OCI-LY1 (cell line): ENCODE results near the gene ACTG2.

ENCODE experiments used
- H2AFZ ChIP-seq: fragments of 200-600 bp; sonication (generic), shearing (Covaris generic); 2 replicates; pipeline ENCODE4 v1.6.0; 2014; ENCODE audit warnings: antibody characterized with exemption, mild to moderate bottlenecking, low read length
- H3F3A ChIP-seq: fragments of 200-600 bp; sonication (generic), shearing (Covaris generic); 2 replicates; pipeline ENCODE4 v1.6.0; 2014; ENCODE audit warnings: mild to moderate bottlenecking, antibody characterized with exemption, low read length, moderate library complexity; ENCODE audit not compliant: insufficient read depth
- H3K27ac ChIP-seq: fragments of 200-600 bp; sonication (generic); 2 replicates; pipeline ENCODE4 v1.5.1; 2014; ENCODE audit warnings: low read length, mixed run types, mild to moderate bottlenecking, low read depth; ENCODE audit not compliant: poor library complexity, severe bottlenecking
- H3K27me3 ChIP-seq: fragments of 200-600 bp; sonication (generic); 2 replicates; pipeline ENCODE4 v1.6.0; 2014; ENCODE audit warnings: antibody characterized with exemption, mild to moderate bottlenecking, low read length, moderate library complexity; ENCODE audit not compliant: insufficient read depth
- H3K36me3 ChIP-seq: fragments of 200-600 bp; sonication (generic); 2 replicates; pipeline ENCODE4 v1.6.1; 2014; ENCODE audit warnings: mild to moderate bottlenecking, antibody characterized with exemption, low read length, moderate library complexity, mixed read lengths; ENCODE audit not compliant: insufficient read depth
- H3K4me1 ChIP-seq: fragments of 200-600 bp; sonication (generic); 2 replicates; pipeline ENCODE4 v1.5.1; 2014; ENCODE audit warnings: mild to moderate bottlenecking, low read length, moderate library complexity; ENCODE audit not compliant: insufficient read depth, severe bottlenecking
- H3K4me2 ChIP-seq: fragments of 200-600 bp; sonication (generic), shearing (Covaris generic); 2 replicates; pipeline ENCODE4 v1.6.1; 2014; ENCODE audit warnings: low read length
- H3K4me3 ChIP-seq: fragments of 200-600 bp; sonication (generic); 2 replicates; pipeline ENCODE4 v1.5.1; 2014; ENCODE audit warnings: low read length, low read depth, mild to moderate bottlenecking, mixed read lengths; ENCODE audit not compliant: poor library complexity, severe bottlenecking
- H3K79me2 ChIP-seq: fragments of 200-600 bp; shearing (Covaris generic); 2 replicates; pipeline ENCODE4 v1.6.1; 2016; ENCODE audit warnings: mixed run types, low read length, mixed read lengths; ENCODE audit not compliant: insufficient read depth
- H3K9ac ChIP-seq: fragments of 200-600 bp; sonication (generic), shearing (Covaris generic); 2 replicates; pipeline ENCODE4 v1.6.1; 2014; ENCODE audit warnings: mild to moderate bottlenecking, low read length, mixed read lengths
- H3K9me2 ChIP-seq: fragments of 200-600 bp; sonication (generic), shearing (Covaris generic); 2 replicates; pipeline ENCODE4 v1.6.1; 2014; ENCODE audit warnings: low read depth, mild to moderate bottlenecking, low read length, mixed read lengths
- H3K9me3 ChIP-seq: fragments of 200-600 bp; shearing (Covaris generic); 2 replicates; pipeline ENCODE4 v1.6.1; 2014; ENCODE audit warnings: low read length, mixed read lengths
- H4K20me1 ChIP-seq: fragments of 200-600 bp; sonication (generic), shearing (Covaris generic); 2 replicates; pipeline ENCODE4 v1.6.0; 2016; ENCODE audit warnings: mild to moderate bottlenecking, low read length; ENCODE audit not compliant: insufficient read depth
- EZH2 ChIP-seq: fragments of 200-600 bp; sonication (generic), shearing (Covaris generic); IDR thresholded peaks from 2 replicates; pipeline ENCODE4 v1.8.0; 2017; ENCODE audit warnings: borderline replicate concordance, mixed run types, mild to moderate bottlenecking, antibody characterized with exemption, low read length, moderate library complexity, mixed read lengths
- TF ChIP-seq, protein P1 (sequence below): fragments of 200-600 bp; sonication (generic), shearing (Covaris generic); IDR thresholded peaks from 2 replicates; pipeline ENCODE4 v1.5.1; 2017; ENCODE audit warnings: mild to moderate bottlenecking, antibody characterized with exemption, low read length, moderate library complexity, mixed read lengths

ACTG2 gene

DNA sequence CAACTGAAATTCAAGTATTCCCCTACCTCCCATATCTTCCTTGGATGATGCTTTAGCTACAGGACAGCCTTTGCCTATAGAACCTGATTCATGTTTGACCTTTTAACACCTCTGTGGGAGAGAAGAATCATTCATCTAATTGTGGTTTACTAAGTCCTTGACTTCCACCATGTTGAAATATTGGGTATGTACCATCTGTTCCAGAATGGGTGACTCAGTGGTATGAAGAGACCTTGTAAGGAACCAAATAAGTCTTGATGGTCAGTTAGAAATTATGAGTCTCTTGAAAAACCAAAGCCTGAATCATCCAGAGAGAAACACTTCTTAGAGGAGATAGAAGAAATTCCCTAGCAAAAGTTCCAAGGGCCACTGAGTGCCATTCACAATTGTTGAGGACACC, 36.6 kb upstream of the ACTG2 start:
- Histone ChIP-seq H3K4me1 (peaks cover 3% of the 10 kb centered on the region), H3K9me3 (no peaks in the 10 kb centered on the region), H3K79me2 (no peaks in the 10 kb centered on the region), H2AFZ (no peak overlapping the region), H3K36me3 (peaks cover 67% of the 10 kb centered on the region), H3K27ac (no peak overlapping the region), H4K20me1 (no peaks in the 10 kb centered on the region), H3K9me2 (no peaks in the 10 kb centered on the region), H3K27me3 (no peaks in the 10 kb centered on the region), H3K4me2 (no peak overlapping the region), H3F3A (no peaks in the 10 kb centered on the region), H3K9ac (no peak overlapping the region), H3K4me3 (no peak overlapping the region)
- no peak for TF ChIP-seq EZH2
- TF ChIP-seq, protein P1, sequence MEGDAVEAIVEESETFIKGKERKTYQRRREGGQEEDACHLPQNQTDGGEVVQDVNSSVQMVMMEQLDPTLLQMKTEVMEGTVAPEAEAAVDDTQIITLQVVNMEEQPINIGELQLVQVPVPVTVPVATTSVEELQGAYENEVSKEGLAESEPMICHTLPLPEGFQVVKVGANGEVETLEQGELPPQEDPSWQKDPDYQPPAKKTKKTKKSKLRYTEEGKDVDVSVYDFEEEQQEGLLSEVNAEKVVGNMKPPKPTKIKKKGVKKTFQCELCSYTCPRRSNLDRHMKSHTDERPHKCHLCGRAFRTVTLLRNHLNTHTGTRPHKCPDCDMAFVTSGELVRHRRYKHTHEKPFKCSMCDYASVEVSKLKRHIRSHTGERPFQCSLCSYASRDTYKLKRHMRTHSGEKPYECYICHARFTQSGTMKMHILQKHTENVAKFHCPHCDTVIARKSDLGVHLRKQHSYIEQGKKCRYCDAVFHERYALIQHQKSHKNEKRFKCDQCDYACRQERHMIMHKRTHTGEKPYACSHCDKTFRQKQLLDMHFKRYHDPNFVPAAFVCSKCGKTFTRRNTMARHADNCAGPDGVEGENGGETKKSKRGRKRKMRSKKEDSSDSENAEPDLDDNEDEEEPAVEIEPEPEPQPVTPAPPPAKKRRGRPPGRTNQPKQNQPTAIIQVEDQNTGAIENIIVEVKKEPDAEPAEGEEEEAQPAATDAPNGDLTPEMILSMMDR, result no peak

DNA sequence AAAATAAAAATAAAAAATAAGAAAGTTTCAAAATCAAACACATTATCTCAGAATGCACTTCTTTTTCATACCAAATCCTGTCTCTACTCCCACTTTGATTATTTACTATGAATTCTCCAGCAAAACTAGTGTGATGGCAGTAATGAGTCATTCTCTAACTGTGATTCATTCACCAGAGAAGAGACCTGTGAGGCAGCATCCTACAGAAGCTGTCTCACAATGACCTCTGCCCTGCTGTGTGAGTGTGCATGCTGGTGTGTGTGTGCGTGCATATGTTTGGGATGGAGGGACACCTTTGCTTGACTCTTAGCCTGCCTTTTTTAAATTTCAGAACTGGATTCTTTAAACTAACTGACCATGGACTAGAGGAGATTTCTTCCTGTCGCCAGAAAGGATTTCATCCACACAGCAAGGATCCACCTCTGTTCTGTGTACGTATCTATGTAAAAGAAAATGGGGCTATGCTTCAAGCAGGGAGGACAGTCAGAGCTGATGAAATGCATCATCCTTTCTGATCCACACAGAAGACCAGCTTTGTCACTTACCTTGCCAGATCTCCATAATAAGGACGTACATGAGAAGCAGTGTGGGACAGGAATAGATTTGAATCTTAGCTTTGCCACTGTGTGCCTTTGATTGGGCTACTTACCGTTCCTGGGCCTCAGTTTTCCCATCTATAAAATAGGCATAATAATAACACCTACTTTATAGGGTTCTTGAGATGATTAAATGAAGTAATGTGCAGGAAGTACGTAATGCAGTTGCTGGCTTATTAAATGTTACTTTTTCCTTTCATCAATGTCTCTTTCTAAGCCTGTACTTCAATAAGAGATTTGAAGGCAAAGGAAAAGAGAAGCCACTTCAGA, 32.9 kb upstream of the ACTG2 start:
- peaks cover 3% of the 10 kb centered on the region for H3K4me1 ChIP-seq
- H3K9me2 ChIP-seq, result no peaks in the 10 kb centered on the region
- no peaks in the 10 kb centered on the region for H4K20me1 ChIP-seq
- H3K36me3 ChIP-seq, result peaks cover 63% of the 10 kb centered on the region
- no peak overlapping the region for H3K9ac ChIP-seq
- H3K27me3 ChIP-seq, result no peaks in the 10 kb centered on the region
- no peak overlapping the region for H3K4me2 ChIP-seq
- no peak overlapping the region for H3K27ac ChIP-seq
- no peak overlapping the region for H3K4me3 ChIP-seq
- no peaks in the 10 kb centered on the region for H3F3A ChIP-seq
- no peaks in the 10 kb centered on the region for H3K79me2 ChIP-seq
- no peak overlapping the region for H2AFZ ChIP-seq
- no peak for TF ChIP-seq EZH2
- TF ChIP-seq, protein P1, result no peak
- no peaks in the 10 kb centered on the region for H3K9me3 ChIP-seq

DNA sequence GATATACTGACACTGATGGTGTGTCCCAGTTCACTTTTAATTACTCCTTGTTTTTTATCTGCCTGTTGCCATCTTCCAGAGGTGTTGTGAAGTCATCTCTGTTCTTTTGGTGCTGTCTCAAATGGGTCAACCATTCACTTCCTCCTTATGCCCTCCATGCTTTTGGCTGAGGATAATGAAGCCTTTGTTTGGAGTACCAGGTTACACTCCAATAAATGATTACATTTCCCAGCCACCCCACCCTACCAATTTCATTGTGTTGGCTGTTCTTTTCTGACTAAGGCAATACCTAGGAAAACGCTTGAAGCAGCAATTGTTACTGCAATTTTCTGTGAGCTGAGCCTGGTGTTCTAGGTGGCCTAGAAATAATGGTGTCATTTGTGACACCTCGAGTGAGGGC, 29.8 kb upstream of the ACTG2 start:
- no peaks in the 10 kb centered on the region for H3K4me1 ChIP-seq
- no peak overlapping the region for H3K9ac ChIP-seq
- H3K4me3 ChIP-seq, result no peak overlapping the region
- no peaks in the 10 kb centered on the region for H3F3A ChIP-seq
- H3K27ac ChIP-seq, result no peak overlapping the region
- no peak overlapping the region for H2AFZ ChIP-seq
- H3K36me3 ChIP-seq, result peaks cover 66% of the 10 kb centered on the region
- H4K20me1 ChIP-seq, result no peaks in the 10 kb centered on the region
- no peaks in the 10 kb centered on the region for H3K9me3 ChIP-seq
- no peaks in the 10 kb centered on the region for H3K27me3 ChIP-seq
- no peaks in the 10 kb centered on the region for H3K79me2 ChIP-seq
- no peaks in the 10 kb centered on the region for H3K9me2 ChIP-seq
- TF ChIP-seq, protein P1, result no peak
- TF ChIP-seq EZH2, result no peak
- H3K4me2 ChIP-seq, result no peak overlapping the region
